Colonic mucosa (tissue), 4 donors: ENCODE data around the gene NT5C3A. TPM values are rescaled to one million over a fixed set of nuclear protein-coding genes. Genes with fewer than 3 reads are reported as not detected.
A peak's percentile ranks its signal among the peaks of the same experiment; 100 is the strongest.
"Not testable (repeated sequence)": the region's sequence is repeated elsewhere in the genome, so short reads cannot be mapped to it uniquely, and the experiment has no call there.

Source experiments
- DNase-seq: peaks from one replicate; pipeline ENCODE4 v3.0.0-alpha.2; 2020
- H3K27ac ChIP-seq: fragments of 200-600 bp; one replicate; pipeline ENCODE4 v1.8.0; 2021
- H3K27me3 ChIP-seq: fragments of 200-600 bp; one replicate; pipeline ENCODE4 v1.8.0; 2021
- H3K36me3 ChIP-seq: fragments of 200-600 bp; one replicate; pipeline ENCODE4 v1.8.0; 2021
- H3K4me1 ChIP-seq: fragments of 200-600 bp; one replicate; pipeline ENCODE4 v1.8.0; 2021; ENCODE audit warnings: mild to moderate bottlenecking
- H3K4me3 ChIP-seq: fragments of 200-600 bp; one replicate; pipeline ENCODE4 v1.8.0; 2021
- H3K9ac ChIP-seq, 2 donors: one replicate each; pipeline ENCODE4 v1.7.0; 2013; ENCODE audit warnings: control low read depth in 2 of 2, low read depth in 2 of 2, low read length in 2 of 2
- H3K9me3 ChIP-seq: fragments of 200-600 bp; one replicate; pipeline ENCODE4 v1.8.0; 2021
- intact Hi-C: fragments of 100-400 bp; cut with DNase I; formaldehyde crosslinking; loops from one replicate; pipeline ENCODE4 v1.14.1; 2022
- total RNA-seq, 2 donors: library from RNA; stranded (reverse); fragmentation: NEBNext Ultra II Directional in 1 of 2; extraction: Animal tissue kit (Norgen Biotek cat#: 25700) in 1 of 2; gene quantifications; one replicate each; pipeline ENCODE4 v1.2.1, GENCODE V29; 2021
- TF ChIP-seq, protein P1 (sequence below): fragments of 200-600 bp; IDR thresholded peaks from one replicate; pipeline ENCODE4 v1.8.0; 2022; ENCODE audit warnings: antibody characterized with exemption, mild to moderate bottlenecking
- donor health status: healthy.
- donor health status: DM: no; HTN: no; CAD: no.
- donor health status: DM: no; HTN: no; CAD: no.

NT5C3A gene
- total RNA-seq, 2 donors from 2014 or later, result 53.9 to 104 TPM

DNA sequence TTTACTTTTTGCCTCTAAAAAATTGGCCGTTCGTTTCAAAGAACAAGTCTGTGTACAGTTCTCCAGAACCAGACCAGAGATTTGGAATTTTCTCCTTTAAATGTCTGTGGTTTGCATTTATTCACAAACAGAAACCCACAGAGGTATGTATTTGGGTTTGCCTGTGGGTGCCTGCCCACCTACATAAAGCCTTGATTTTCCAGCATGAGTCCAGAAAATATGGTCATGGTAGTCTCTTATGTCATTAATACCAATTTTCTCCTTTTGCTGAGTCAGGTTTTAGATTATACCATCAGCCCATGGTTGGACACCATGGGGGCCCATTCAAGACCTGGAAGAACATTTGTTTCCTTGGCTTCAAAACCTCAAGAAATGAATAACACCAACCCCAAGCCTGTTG lies 82.7 kb downstream of the NT5C3A start:
- H3K27me3 ChIP-seq, H3K36me3 ChIP-seq, H3K9ac ChIP-seq, intact Hi-C loops, DNase-seq, H3K27ac ChIP-seq, H3K9me3 ChIP-seq, H3K4me3 ChIP-seq, H3K4me1 ChIP-seq: not testable (repeated sequence)

DNA sequence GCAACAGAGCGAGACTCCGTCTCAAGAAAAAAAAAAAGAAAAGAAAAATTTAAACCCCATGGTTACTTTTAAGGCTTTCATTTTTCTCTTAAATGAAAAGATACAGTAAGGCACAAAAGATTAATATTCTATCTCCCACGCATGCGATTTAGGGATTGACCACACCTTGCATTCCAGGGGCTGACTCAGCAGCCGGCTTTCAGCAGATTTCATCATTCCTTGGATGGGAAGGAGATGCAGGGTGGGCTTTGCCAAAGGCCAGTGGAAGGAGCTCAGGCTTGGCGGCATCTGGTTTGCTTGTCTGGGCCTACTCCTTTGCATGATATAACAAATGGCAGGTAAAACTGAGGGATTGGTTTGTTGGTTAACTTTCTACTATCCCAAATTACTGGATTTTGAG lies 83.3 kb downstream of the NT5C3A start:
- H3K27ac ChIP-seq, H3K9ac ChIP-seq, H3K4me3 ChIP-seq, H3K9me3 ChIP-seq, intact Hi-C loops, DNase-seq, H3K27me3 ChIP-seq, H3K36me3 ChIP-seq, H3K4me1 ChIP-seq: not testable (repeated sequence)

DNA sequence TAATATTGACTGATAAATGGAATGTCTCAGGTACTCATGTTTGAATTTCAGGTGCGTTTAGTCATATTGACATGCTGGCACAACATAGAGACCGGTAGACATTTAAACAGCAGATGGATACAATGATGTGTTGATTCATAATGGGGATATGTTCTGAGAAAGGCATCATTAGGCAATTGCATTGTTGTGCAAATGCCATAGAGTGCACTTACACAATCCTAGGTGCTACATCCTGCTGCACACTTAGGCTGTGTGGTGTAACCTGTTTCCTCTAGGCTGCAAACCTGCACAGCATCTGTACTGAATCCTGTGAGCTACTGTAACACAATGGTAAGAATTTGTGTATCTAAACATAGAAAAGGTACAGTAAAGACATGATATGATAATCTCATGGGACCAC lies 85.4 kb downstream of the NT5C3A start:
- H3K27ac ChIP-seq, H3K4me3 ChIP-seq, H3K27me3 ChIP-seq, intact Hi-C loops, H3K4me1 ChIP-seq, H3K36me3 ChIP-seq, H3K9ac ChIP-seq, DNase-seq, H3K9me3 ChIP-seq: not testable (repeated sequence)

DNA sequence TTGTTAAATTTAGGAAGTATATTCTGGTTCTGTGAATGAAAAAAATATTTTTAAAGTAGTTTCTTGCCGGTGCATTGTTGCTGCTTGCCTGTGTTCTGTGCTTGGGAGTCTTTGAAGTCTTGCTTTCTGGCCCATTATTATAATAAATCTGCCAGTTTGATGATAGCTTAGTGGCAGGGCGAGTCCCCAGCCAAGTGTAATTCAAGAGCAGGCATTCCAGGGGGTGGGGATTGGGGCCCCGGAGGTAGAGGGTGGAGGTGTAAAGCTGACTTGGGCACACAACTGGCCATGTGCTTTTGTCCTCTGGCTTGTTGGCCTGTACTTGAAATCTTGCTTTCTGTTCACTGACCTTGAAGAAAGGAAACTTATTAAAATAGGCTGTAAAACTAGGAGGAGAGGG lies 90.6 kb downstream of the NT5C3A start:
- H3K27me3 ChIP-seq, H3K9ac ChIP-seq, H3K4me1 ChIP-seq, H3K36me3 ChIP-seq, H3K4me3 ChIP-seq, H3K9me3 ChIP-seq, H3K27ac ChIP-seq, DNase-seq, intact Hi-C loops: not testable (repeated sequence)

DNA sequence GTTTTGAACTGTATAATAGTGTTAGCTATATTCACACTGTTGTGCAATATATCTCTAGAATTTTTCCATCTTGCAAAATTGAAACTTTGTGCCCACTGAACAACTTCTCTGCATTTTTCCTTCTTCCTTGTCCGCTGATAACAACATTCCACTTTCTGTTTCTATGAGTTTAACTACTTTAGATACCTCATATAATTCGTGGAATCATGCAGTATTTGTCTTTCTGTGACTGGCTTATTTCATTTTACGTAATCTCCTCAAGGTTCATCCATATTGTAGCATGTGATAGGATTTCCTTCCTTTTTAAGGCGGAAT lies 95.4 kb downstream of the NT5C3A start:
- DNase-seq, result not testable (repeated sequence)

DNA sequence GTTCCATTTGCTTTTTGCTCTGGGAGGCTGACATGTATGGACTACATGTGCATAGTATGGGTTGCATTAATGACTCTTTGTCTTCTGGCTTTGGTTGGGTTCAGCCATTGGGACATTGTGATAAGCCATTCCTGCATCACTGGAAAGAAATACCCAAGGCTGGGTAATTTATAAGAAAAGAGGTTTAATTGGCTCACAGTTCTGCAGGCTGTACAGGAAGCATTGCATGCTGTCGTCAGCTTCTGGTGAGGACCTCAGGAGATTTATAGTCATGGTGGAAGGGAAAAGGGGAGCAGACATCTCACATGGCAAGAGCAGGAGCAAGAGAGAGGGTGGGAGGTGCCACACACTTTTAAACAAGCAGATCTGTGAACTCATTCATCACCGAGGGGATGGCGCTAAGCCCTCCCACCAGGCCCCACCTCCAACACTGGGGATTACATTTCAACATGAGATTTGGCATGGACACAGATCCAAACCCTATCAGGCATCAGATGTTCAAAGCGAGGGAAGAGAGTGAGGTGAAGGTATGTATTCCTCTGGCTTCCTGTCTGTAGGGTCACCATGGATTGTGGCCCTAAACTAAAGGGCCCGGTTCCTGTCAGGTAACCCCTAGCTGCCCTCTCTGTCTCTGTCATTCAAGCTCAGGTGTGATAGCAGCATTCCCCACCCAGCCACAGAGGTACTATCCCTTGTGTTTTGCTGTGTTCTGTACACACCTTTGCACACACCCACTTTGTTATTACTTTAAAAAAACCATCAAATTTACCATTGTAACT lies 95.9 kb downstream of the NT5C3A start:
- intact Hi-C loops, H3K9ac ChIP-seq, DNase-seq, H3K27me3 ChIP-seq, H3K36me3 ChIP-seq, H3K4me3 ChIP-seq, H3K4me1 ChIP-seq, H3K9me3 ChIP-seq: not testable (repeated sequence)
- peak overlapping the region; percentile 55 for H3K27ac ChIP-seq

More for the DNA sequence above, 95.4 kb downstream of the NT5C3A start:
- H3K9me3 ChIP-seq, H3K4me1 ChIP-seq, H3K4me3 ChIP-seq, H3K9ac ChIP-seq, H3K36me3 ChIP-seq, H3K27me3 ChIP-seq, intact Hi-C loops: not testable (repeated sequence)
- H3K27ac ChIP-seq, result peak overlapping the region; percentile 55

DNA sequence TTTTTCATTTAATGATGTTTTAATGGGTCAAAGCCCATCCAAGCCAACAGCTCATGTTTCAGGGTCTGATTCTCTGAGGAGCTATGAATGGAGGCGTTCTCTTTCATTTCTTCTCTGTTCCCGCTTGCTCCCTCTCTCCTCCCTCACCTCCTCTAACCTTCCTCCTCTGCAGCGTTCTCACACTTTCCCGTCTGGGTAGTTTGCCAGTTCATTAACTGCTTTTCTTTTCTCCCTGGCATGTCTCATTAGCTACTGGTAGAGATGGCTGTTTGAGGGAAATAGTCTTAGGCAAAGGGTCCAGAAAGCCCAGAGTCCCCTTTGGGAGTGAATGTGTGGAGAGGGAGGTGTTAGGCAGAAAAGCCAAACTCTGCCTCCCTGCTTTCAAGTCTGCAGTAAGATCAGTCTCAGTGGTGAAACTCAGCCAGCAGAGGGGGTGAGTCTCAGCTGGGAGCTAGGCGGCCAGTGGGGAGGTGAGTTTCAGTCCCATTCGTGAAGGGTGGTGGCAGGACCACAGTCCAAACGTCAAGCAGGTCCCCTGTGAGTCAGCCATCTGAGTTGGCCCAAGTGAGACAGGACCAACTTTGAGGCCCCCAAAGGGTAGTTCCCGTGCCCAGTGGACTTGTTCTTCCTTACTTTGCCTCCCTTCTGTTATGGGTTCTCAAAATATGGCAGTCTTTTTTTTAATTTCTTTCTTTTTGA lies 98.0 kb downstream of the NT5C3A start:
- H3K4me3 ChIP-seq, H3K4me1 ChIP-seq, H3K9ac ChIP-seq, DNase-seq, H3K36me3 ChIP-seq, H3K27ac ChIP-seq, intact Hi-C loops, H3K27me3 ChIP-seq, H3K9me3 ChIP-seq: not testable (repeated sequence)
- TF ChIP-seq, protein P1, sequence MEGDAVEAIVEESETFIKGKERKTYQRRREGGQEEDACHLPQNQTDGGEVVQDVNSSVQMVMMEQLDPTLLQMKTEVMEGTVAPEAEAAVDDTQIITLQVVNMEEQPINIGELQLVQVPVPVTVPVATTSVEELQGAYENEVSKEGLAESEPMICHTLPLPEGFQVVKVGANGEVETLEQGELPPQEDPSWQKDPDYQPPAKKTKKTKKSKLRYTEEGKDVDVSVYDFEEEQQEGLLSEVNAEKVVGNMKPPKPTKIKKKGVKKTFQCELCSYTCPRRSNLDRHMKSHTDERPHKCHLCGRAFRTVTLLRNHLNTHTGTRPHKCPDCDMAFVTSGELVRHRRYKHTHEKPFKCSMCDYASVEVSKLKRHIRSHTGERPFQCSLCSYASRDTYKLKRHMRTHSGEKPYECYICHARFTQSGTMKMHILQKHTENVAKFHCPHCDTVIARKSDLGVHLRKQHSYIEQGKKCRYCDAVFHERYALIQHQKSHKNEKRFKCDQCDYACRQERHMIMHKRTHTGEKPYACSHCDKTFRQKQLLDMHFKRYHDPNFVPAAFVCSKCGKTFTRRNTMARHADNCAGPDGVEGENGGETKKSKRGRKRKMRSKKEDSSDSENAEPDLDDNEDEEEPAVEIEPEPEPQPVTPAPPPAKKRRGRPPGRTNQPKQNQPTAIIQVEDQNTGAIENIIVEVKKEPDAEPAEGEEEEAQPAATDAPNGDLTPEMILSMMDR, result peak; percentile 13

Other genes with a start within 250 kb of the NT5C3A start
- 10 to 100 TPM; 18.2 to 33.0 TPM for gene KBTBD2, start 171.0 kb downstream of the NT5C3A start, total RNA-seq
- 100 to 1,000 TPM in 1 of 2 donors, 10 to 100 TPM in 1; 73.2 to 115 TPM for gene FKBP9, start 105.3 kb downstream of the NT5C3A start, total RNA-seq
- 1 to 10 TPM; 9.5 to 10.0 TPM for gene RP9, start 46.6 kb upstream of the NT5C3A start, total RNA-seq
- 10 to 100 TPM in 1 of 2 donors, 1 to 10 TPM in 1; 9.3 to 10.9 TPM for gene BBS9, start 66.8 kb upstream of the NT5C3A start, total RNA-seq